ENCODE results near the gene TSKU. TPM values are rescaled to one million over a fixed set of nuclear protein-coding genes. Genes with fewer than 3 reads are reported as not detected.
"Not testable (repeated sequence)": the region's sequence is repeated elsewhere in the genome, so short reads cannot be mapped to it uniquely, and the experiment has no call there.

Gene TSKU
- total and polyA plus RNA-seq, 9 of the 15 experiments (the other 6 are each of a cell fraction or from before 2014, with no cell fraction given): 0.60 to 11.9 (median 8.4) TPM

- TF ChIP-seq STAT6 (CRISPR knock-in tag; IDR thresholded peaks at IDR 0.05): no peak
- no peak for TF ChIP-seq SUPT5H (IDR thresholded peaks at IDR 0.05)
- no peak for TF ChIP-seq GABPA (tag; conservative IDR thresholded peaks at IDR 0.05; ENCODE audit: low read depth)
- TF ChIP-seq BRCA1 (IDR thresholded peaks at IDR 0.05): no peak
- TF ChIP-seq BRCA1 (CRISPR knock-in tag; IDR thresholded peaks at IDR 0.05): no peak
- no peak for TF ChIP-seq MCM5 (IDR thresholded peaks at IDR 0.05; ENCODE audit: low read depth)
- no peak for TF ChIP-seq BCOR (IDR thresholded peaks at IDR 0.05)
Observed at GRCh38 chr11:76820184-76820566, 37.0 kb downstream of the TSKU start (continued).

DNA sequence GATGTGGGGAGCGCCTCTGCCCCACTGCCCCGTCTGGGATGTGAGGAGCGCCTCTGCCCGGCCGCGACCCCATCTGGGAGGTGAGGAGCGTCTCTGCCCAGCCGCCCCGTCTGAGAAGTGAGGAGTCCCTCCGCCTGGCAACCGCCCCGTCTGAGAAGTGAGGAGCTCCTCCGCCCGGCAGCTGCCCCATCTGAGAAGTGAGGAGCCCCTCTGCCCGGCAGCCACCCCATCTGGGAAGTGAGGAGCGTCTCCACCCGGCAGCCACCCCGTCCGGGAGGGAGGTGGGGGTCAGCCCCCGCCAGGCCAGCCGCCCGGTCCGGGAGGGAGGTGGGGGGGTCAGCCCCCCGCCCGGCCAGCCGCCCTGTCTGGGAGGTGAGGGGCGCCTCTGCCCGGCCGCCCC lies 38.2 kb downstream of the TSKU start:
- BruUV-seq (replicated peaks): not testable (repeated sequence)

More for the DNA sequence above, 38.2 kb downstream of the TSKU start:
- H3K9ac ChIP-seq (ENCODE audit: insufficient read depth in 1 of 2, low read depth in 2 of 2, low read length in 2 of 2); H3K4me3 ChIP-seq; intact Hi-C loops (cut with micrococcal nuclease); H3K4me2 ChIP-seq (ENCODE audit: insufficient read depth, low read length); H3K27ac ChIP-seq (ENCODE audit: extremely low read depth, low read depth, low read length); FAIRE-seq; H2AFZ ChIP-seq (ENCODE audit: low read depth, low read length); H3K79me2 ChIP-seq (ENCODE audit: control insufficient read depth, insufficient read depth, low read length); in situ Hi-C loops (cut with MboI); CTCF ChIA-PET (ENCODE audit: low intra/inter-chr PET ratio); H4K20me1 ChIP-seq (replicated peaks; ENCODE audit: control insufficient read depth, insufficient read depth, low read length); ATAC-seq; H3K36me3 ChIP-seq (ENCODE audit: control insufficient read depth, insufficient read depth, low read length); H3K9me3 ChIP-seq (replicated peaks; ENCODE audit: control insufficient read depth, insufficient read depth, low read depth, low read length); DNase-seq (ENCODE audit: extremely low read depth in 1 of 4, low spot score in 3 of 4); H3K9me1 ChIP-seq (ENCODE audit: control insufficient read depth, insufficient read depth, low read length); POLR2A ChIA-PET; H3K27me3 ChIP-seq (ENCODE audit: control insufficient read depth in 2 of 2, insufficient read depth in 2 of 2, low read length in 2 of 2): not testable (repeated sequence)
- peaks cover 20 to 35% of the 10 kb centered on the region in 2 experiments for H3K4me1 ChIP-seq (replicated peaks in 1 of 2; ENCODE audit: control insufficient read depth in 2 of 2, insufficient read depth in 2 of 2, low read length in 2 of 2)
- 80% methylated on average over 4 of the region's 29 CpGs for whole genome bisulfite sequencing (ENCODE audit: insufficient coverage, low coverage, missing lambda C conversion rate)

Data from K562 (cell line).